ENCODE measurements around the gene CORO1C. TPM values are rescaled to one million over a fixed set of nuclear protein-coding genes. Genes with fewer than 3 reads are reported as not detected.

The CORO1C gene
- polyA plus RNA-seq, 2 of the 4 experiments (the other 2 are of a cell fraction) = 166 to 245 TPM

- FAIRE-seq (no peak), ATAC-seq (no peak), DNase-seq (ENCODE audit: low read depth in 1 of 2, low spot score in 1 of 2) (no peak)
- ChIA-PET CTCF (interaction anchor here (1.0 to 20.7 kb wide), 3 partner anchors 11 to 41 kb away, joined by 3 to 533 read pairs (median 166); partner anchors contain the start of genes ISCU and SART3), POLR2A (no interaction called here)
- TF ChIP-seq REST (IDR thresholded peaks at IDR 0.05) (no peak), RFX5 (IDR thresholded peaks at IDR 0.05) (no peak), JUN (IDR thresholded peaks at IDR 0.05) (no peak), GATA3 (IDR thresholded peaks at IDR 0.05; ENCODE audit: borderline replicate concordance) (no peak), NPAS2 (CRISPR knock-in tag; IDR thresholded peaks at IDR 0.05; ENCODE audit: borderline replicate concordance) (no peak), KDM1A (IDR thresholded peaks at IDR 0.05; ENCODE audit: low read depth) (no peak), POLR2A (IDR thresholded peaks at IDR 0.05; ENCODE audit: low read length) (no peak), MAFK (IDR thresholded peaks at IDR 0.05; ENCODE audit: partially characterized antibody) (no peak), ESRRA (IDR thresholded peaks at IDR 0.05; ENCODE audit: borderline replicate concordance, low read length) (no peak), HEYL (CRISPR knock-in tag; IDR thresholded peaks at IDR 0.05) (no peak), NFE2L2 (conservative IDR thresholded peaks at IDR 0.05; ENCODE audit: low read length) (no peak), ATOH8 (CRISPR knock-in tag; IDR thresholded peaks at IDR 0.05; ENCODE audit: low read depth) (no peak), ZFP36 (IDR thresholded peaks at IDR 0.05; ENCODE audit: borderline replicate concordance, partially characterized antibody) (no peak), HOXB13 (CRISPR knock-in tag; IDR thresholded peaks at IDR 0.05; ENCODE audit: low read depth) (no peak), CHD2 (IDR thresholded peaks at IDR 0.05; ENCODE audit: low read length, partially characterized antibody) (no peak), CBX2 (IDR thresholded peaks at IDR 0.05; ENCODE audit: borderline replicate concordance, low read depth) (no peak), ZNF302 (CRISPR knock-in tag; IDR thresholded peaks at IDR 0.05) (no peak)
- TF ChIP-seq, protein P1, sequence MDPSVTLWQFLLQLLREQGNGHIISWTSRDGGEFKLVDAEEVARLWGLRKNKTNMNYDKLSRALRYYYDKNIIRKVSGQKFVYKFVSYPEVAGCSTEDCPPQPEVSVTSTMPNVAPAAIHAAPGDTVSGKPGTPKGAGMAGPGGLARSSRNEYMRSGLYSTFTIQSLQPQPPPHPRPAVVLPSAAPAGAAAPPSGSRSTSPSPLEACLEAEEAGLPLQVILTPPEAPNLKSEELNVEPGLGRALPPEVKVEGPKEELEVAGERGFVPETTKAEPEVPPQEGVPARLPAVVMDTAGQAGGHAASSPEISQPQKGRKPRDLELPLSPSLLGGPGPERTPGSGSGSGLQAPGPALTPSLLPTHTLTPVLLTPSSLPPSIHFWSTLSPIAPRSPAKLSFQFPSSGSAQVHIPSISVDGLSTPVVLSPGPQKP (IDR thresholded peaks at IDR 0.05; ENCODE audit: low read depth, low read length) = no peak
- Histone ChIP-seq H3K4me3 (no peak overlapping the region), H3K4me1 (peaks cover 13% of the 10 kb centered on the region), H3K4me2 (no peak overlapping the region), H3K9me3 (no peaks in the 10 kb centered on the region), H3K27ac (no peak overlapping the region)
- 67% methylated on average over 10 of the region's 10 CpGs for WGBS (ENCODE audit: missing lambda C conversion rate)
These were observed 123.2 kb downstream of the CORO1C start for GRCh38 chr12:108607981-108608600.

GRCh38 chr12:108606492-108606891 lies 124.8 kb downstream of the CORO1C start:
- 89% methylated on average over 9 of the region's 9 CpGs for WGBS (ENCODE audit: missing lambda C conversion rate)
- no peaks in the 10 kb centered on the region for H3K9me3 ChIP-seq
- ChIA-PET CTCF (interaction anchor here (1.0 to 20.7 kb wide), 3 partner anchors 8 to 39 kb away, joined by 3 to 533 read pairs (median 166); partner anchors contain the start of genes ISCU and SART3), POLR2A (no interaction called here)
- no peak overlapping the region for H3K27ac ChIP-seq
- no peak for TF ChIP-seq BHLHE40 (IDR thresholded peaks at IDR 0.05; ENCODE audit: low read depth, low read length)
- TF ChIP-seq REST (IDR thresholded peaks at IDR 0.05) = no peak
- TF ChIP-seq CEBPB (IDR thresholded peaks at IDR 0.05) = no peak
- TF ChIP-seq SMC3 (IDR thresholded peaks at IDR 0.05) = no peak
- no peak for TF ChIP-seq GATA3 (IDR thresholded peaks at IDR 0.05; ENCODE audit: borderline replicate concordance)
- TF ChIP-seq EHF (CRISPR knock-in tag; IDR thresholded peaks at IDR 0.05) = no peak
- no peak for TF ChIP-seq MAFK (IDR thresholded peaks at IDR 0.05; ENCODE audit: partially characterized antibody)
- TF ChIP-seq SREBF2 (IDR thresholded peaks at IDR 0.05) = no peak
- TF ChIP-seq, protein P2, sequence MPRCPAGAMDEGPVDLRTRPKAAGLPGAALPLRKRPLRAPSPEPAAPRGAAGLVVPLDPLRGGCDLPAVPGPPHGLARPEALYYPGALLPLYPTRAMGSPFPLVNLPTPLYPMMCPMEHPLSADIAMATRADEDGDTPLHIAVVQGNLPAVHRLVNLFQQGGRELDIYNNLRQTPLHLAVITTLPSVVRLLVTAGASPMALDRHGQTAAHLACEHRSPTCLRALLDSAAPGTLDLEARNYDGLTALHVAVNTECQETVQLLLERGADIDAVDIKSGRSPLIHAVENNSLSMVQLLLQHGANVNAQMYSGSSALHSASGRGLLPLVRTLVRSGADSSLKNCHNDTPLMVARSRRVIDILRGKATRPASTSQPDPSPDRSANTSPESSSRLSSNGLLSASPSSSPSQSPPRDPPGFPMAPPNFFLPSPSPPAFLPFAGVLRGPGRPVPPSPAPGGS (IDR thresholded peaks at IDR 0.05) = no peak
- no peak for TF ChIP-seq EP300 (IDR thresholded peaks at IDR 0.05)
- FAIRE-seq = no peak
- no peak for DNase-seq (ENCODE audit: low read depth in 1 of 2, low spot score in 1 of 2)
- no peak overlapping the region for H3K4me3 ChIP-seq
- no peak overlapping the region for H3K4me2 ChIP-seq
- ATAC-seq = no peak
- H3K4me1 ChIP-seq = peaks cover under 1% of the 10 kb centered on the region; the same call in 1 of the 3 replicates
